GM19099 (cell line): ENCODE data around the gene GSDMA.

Source experiments
- POLR2A ChIP-seq: IDR thresholded peaks from 3 replicates; pipeline ENCODE4 v1.6.1; 2011; ENCODE audit warnings: low read depth; ENCODE audit not compliant: insufficient read length; ENCODE audit errors: extremely low read depth

GSDMA gene

DNA sequence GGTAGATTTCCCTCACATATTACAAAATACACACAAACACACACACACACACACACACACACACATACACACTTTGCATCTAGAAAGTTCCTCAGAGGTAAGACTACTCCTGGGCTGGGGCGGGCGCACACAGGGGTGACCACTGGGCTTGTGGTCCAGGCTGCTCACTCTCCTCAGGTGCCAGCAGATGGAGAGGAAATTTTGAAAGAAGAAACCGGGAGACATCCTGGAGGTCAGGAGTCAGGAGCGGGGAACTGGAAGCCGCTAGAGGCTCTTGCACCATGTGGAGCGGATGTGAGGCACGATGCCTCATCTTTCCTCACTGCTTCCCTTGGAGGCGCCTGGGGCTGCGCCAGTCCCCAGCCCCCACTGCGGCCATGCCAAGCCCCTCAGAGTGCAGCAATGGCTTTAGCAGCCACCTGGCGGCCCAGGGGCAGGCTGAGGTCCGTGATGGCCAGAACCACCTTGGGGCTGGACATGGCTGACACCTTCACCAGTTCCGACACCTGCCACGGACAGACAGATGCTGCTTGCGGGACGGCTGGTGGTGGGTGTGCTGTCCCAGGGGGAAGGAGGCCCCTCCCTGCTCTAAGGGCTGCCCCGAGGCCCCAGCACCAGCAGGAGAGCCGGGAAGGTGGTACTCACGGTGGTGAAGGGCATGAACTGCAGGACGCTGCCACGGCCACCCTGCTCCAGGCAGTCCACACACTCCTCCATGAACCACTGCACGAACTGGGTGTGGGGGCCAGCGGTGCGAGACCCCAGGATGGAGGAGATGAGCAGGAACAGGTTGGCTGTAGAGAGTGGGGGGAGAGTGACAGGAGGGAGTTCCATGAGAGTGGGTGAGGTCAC, 56.6 kb downstream of the GSDMA start:
- no peak for TF ChIP-seq POLR2A

GRCh38 chr17:40020146-40020545, 57.3 kb downstream of the GSDMA start:
- no peak for TF ChIP-seq POLR2A

DNA sequence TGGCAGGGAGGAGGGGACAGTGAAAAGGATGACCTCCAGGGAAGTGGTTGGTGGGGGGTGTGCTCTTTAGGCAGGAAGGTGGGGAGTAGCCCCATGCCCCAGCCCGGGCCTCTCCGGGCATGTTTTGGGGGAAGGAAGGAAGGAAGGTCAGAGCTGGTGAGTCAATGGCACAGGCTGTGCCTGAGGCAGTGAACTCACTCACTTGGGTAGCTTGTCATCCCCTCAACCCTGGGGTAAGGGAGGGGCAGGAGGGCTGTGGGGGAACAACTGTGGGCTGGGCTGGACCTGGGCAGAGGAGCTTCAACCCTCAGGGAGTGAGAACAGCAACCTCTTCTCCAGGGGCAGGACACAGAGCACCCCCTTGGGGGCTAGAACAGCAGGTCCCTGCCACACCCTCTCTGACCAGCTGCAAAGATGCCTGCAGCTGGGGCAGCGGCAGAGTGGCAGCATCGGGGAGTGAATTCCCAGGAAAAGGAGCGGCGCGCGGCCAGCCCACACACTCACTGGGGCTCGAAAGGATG, 58.7 kb downstream of the GSDMA start:
- no peak for TF ChIP-seq POLR2A

GRCh38 chr17:40022497-40022896, 59.7 kb downstream of the GSDMA start:
- no peak for TF ChIP-seq POLR2A

DNA sequence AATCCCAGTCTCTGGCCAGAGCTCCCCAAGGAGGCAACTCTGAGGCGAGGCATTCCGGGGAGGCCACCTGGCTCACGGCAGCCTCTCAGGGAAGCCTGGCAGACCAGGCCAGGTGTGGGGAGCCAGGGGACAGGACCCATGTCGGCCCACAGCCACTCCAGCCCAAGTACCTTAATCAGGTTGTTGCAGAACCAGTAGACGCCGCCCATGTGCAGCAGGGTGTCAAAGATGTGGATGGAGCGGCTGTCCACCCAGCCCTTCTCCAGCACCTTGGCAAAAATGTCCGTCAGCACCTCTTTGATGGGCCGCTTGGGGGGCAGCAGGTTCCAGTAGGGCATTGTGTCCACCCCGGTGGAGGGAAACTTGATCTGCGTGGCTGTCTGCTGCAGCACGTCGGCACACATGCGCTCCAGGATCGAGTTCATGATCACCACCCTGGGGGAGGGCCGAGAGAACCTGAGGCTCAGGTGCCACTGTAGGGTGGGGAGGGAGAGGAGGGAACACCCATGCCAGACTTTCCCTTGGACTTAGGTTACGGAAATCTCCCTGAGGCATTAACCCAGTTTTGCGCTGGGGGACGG, 60.2 kb downstream of the GSDMA start:
- no peak for TF ChIP-seq POLR2A

DNA sequence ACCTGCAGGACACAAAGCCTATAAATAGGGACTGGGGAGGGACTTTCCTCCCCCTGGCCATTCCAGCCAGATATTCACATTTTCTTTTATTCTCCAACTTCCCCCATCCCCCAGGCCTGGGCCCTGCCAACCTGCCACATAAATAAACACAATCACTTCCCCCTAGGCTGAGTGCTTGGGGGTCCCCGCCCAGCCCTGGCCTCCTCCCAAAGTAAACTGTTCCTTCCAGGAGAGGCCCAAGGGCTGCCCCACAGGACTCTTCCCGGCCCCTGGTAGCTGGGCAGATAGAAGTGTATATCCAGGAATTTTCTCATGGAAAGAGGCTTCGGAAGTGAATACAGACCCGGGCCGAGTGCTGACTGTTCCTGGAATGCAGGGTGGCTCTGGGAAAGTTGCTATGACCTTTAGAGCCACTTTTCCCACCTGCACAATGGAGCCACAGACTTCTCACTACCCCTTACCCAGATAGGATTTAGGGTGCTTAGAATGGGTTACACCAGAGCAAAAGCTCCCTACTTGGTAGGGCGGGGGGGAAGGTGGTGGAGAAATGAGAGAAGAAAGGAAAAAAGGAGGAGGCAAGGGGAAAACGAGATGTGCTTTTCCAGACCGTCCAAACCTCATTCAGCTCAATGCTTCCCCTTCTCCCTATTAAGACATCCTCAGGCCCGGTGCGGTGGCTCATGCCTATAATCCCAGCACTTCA, 60.9 kb downstream of the GSDMA start:
- no peak for TF ChIP-seq POLR2A

DNA sequence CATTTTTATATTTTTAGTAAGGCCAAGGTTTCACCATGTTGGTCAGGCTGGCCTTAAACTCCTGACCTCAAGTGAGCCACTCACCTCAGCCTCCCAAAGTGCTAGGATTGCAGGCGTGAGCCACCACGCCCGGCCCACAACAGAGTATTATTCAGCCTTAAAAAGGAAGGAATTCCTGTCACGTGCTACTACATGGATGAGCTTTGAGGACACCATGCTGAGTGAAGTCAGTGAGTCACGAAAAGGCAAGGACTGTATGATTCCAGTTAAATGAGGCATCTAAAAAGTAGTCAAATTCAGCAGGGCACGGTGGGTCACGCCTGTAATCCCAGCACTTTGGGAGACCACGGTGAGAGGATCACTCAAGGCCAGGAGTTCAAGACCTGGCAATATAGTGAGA, 62.1 kb downstream of the GSDMA start:
- no peak for TF ChIP-seq POLR2A

DNA sequence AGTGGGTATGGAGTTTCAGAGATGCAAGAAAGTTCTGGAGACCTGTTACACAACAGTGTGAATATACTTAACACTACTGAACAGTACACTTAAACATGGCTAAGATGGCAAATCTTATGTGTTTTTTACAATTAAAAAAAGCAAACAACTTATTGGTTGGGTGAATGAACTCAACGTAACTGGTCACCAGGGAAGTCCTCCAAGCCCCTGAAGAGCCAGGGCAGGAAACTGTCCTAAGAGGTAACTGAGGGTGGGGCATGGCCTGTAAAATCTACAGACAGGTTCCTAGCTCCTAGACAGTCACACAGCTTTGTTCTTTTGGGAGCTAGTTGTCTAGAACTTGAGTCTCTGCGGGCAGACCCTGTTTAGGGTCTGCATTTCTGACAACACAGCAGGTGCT, 62.8 kb downstream of the GSDMA start:
- no peak for TF ChIP-seq POLR2A

DNA sequence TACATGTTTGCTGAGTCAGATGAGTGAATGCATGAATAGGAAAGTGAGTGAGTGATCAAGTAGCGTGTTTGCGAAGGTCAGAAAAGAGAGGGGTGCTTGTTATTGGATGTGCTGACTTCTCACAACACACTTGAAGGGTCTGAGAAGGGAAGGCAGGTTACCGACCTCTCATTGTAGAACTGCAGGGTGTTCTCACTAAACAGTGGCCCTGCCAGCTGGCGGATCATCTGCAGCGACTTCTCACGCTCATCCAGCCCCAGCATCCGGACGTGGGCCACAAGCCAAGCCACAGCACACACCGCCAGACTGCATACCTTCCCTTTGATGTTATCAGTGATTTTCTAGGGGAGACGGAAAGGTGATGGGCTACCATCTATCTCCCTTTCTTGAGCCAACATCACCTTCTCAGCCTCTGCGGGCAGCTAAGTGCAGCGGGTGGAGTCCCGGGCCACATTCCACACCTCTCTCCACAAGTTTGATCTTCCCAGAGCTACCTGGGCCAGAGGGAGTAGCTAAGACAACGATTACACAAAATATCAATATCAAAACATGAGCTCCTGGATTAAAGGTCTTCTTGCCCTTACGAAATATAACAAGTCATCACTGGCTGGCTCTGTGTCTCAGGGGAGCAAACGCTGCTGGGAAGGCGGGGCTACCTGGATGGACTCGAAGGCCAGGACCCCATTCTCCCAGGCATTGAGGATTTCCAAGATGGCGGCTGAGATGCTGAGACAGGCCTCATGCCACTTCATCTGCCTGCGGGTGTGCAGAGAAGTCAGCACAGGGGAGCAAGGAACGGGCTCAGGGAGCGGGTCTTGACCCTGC, 63.4 kb downstream of the GSDMA start:
- TF ChIP-seq POLR2A: no peak

GRCh38 chr17:40026816-40027613, 64.2 kb downstream of the GSDMA start:
- no peak for TF ChIP-seq POLR2A
